GDM1 (cell line): ENCODE measurements around the gene TTLL11.

Source experiments
- DNase-seq: peaks from one replicate; lab custom pipeline; 2025; lab: John Stamatoyannopoulos, UW

The TTLL11 gene

DNA sequence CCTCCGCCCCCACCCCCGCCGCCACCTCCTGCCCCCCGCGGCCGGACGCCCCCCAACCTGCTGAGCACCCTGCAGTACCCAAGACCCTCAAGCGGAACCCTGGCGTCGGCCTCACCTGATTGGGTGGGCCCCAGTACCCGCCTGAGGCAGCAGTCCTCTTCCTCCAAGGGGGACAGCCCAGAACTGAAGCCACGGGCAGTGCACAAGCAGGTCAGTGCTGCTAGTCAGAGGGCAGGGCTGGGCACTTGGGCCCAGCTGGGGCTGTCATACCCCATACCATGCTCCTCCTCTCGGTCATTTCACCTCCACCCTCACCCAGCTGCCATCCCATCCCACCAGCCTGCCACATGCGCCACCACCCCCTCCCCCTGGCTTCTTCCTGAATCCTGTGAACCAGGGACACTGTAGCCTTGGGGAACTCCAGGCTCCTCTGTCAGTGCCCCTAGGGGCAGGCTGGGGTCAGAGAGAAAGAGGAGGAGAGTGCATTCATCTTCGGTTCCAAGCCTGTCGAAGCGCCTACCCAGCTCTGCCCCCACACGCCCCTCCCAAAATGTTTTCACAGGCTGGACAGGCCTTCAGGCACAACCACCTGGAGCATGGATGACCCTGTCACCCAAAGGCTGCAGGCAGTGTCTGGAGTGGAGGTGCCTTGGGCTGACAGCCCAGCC lies 319.7 kb downstream of the TTLL11 start:
- DNase-seq = no peak

GRCh38 chr9:121772600-121773285 lies 320.4 kb downstream of the TTLL11 start:
- DNase-seq = no peak
